ENCODE measurements around the gene PPM1L. TPM values are rescaled to one million over a fixed set of nuclear protein-coding genes. Genes with fewer than 3 reads are reported as not detected.

Gene PPM1L
- total and polyA plus RNA-seq, 2 donors (not counting 1 experiment from before 2014, with no cell fraction given): 1.1 to 12.0 TPM

DNA sequence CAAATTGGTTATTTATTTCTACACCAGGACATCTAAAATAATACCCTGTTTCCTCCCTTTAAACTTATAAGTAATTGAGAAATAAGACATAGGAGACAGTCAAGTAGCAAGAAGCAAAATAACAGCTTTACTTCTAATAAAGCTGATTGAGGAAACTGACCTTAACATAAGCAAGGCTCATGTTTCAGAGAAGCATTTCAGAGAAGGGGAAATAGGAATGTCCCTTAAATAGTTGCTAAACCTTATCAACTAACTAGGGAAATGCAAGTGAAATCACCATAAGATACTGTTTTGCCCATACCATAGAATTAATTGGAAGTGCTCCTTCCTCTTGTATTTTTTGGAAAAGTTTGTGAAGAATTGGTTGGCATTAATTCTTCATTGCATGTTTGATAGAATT, 264.2 kb downstream of the PPM1L start:
- no peak for TF ChIP-seq EZH2 (IDR thresholded peaks at IDR 0.05; ENCODE audit: borderline replicate concordance, insufficient read depth, low read depth, low read length, poor library complexity, severe bottlenecking)
- TF ChIP-seq, protein P1, sequence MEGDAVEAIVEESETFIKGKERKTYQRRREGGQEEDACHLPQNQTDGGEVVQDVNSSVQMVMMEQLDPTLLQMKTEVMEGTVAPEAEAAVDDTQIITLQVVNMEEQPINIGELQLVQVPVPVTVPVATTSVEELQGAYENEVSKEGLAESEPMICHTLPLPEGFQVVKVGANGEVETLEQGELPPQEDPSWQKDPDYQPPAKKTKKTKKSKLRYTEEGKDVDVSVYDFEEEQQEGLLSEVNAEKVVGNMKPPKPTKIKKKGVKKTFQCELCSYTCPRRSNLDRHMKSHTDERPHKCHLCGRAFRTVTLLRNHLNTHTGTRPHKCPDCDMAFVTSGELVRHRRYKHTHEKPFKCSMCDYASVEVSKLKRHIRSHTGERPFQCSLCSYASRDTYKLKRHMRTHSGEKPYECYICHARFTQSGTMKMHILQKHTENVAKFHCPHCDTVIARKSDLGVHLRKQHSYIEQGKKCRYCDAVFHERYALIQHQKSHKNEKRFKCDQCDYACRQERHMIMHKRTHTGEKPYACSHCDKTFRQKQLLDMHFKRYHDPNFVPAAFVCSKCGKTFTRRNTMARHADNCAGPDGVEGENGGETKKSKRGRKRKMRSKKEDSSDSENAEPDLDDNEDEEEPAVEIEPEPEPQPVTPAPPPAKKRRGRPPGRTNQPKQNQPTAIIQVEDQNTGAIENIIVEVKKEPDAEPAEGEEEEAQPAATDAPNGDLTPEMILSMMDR (IDR thresholded peaks at IDR 0.05): no peak
- H3K27me3 Mint-ChIP-seq: no peaks in the 10 kb centered on the region
- Histone ChIP-seq H3K27ac (ENCODE audit: low read length in 2 of 2) (no peak overlapping the region), H2AFZ (ENCODE audit: insufficient read depth, low read depth, low read length, poor library complexity, severe bottlenecking) (no peak overlapping the region), H3K79me2 (ENCODE audit: control insufficient read depth, insufficient read depth, low read length) (no peaks in the 10 kb centered on the region), H3K27me3 (replicated peaks in 1 of 4; ENCODE audit: control extremely low read depth in 1 of 4, control insufficient read depth in 3 of 4, insufficient read depth in 4 of 4, low read length in 3 of 4) (no peaks in the 10 kb centered on the region), H3K36me3 (replicated peaks in 1 of 2; ENCODE audit: control extremely low read depth in 1 of 2, control insufficient read depth in 1 of 2, extremely low read depth in 1 of 2, insufficient read depth in 2 of 2, low read length in 1 of 2) (no peaks in the 10 kb centered on the region), H3K9me3 (ENCODE audit: control extremely low read depth in 1 of 3, control insufficient read depth in 2 of 3, insufficient read depth in 1 of 3, low read length in 2 of 3) (peaks cover 3 to 14% (median 4%) of the 10 kb centered on the region in 3 donors), H4K20me1 (ENCODE audit: control insufficient read depth, insufficient read depth, low read length, poor library complexity, severe bottlenecking) (no peaks in the 10 kb centered on the region), H3K4me3 (ENCODE audit: control extremely low read depth in 1 of 5, extremely low read depth in 1 of 5, insufficient read depth in 1 of 5, low read depth in 2 of 5, low read length in 4 of 5) (no peak overlapping the region), H3K4me2 (replicated peaks; ENCODE audit: low read depth, low read length, poor library complexity, severe bottlenecking) (no peak overlapping the region), H3K4me1 (ENCODE audit: control insufficient read depth in 2 of 2, insufficient read depth in 2 of 2, low read length in 2 of 2) (no peaks in the 10 kb centered on the region), H3K9ac (ENCODE audit: low read length) (no peak overlapping the region)
- POLR2A ChIA-PET: no interaction called here
- ATAC-seq (ENCODE audit: low read depth) (no peak), DNase-seq (no peak)
- no peak overlapping the region for H3K27ac Mint-ChIP-seq
- H3K9me3 Mint-ChIP-seq (ENCODE audit: insufficient read depth): peaks cover 4% of the 10 kb centered on the region
- intact Hi-C loops (cut with micrococcal nuclease): no loop called here
- CTCF ChIA-PET: no interaction called here
- no peak overlapping the region for H3K4me3 Mint-ChIP-seq
- no peaks in the 10 kb centered on the region for H3K4me1 Mint-ChIP-seq

DNA sequence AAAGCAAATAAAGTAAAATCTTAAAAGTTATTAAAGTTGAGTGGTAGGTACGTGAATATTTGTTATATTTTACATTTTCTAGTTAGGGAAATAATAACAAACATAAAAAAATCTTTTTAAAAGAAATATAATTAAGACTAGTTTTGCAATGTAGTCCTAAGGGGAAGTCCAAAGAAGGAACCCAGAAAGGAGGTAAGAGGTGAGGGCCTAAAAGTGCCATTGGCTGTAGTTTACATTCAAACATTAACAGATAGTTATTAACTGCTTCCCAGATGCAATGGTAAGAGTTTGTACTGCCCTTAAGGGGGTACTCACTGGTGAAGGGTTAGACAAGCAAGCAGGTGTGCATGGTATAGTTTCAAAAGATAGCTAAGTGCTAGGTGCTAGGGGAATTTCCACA, 269.9 kb downstream of the PPM1L start:
- H3K4me3 ChIP-seq (ENCODE audit: control extremely low read depth in 1 of 5, extremely low read depth in 1 of 5, insufficient read depth in 1 of 5, low read depth in 2 of 5, low read length in 4 of 5): no peak overlapping the region
- ChIA-PET CTCF (no interaction called here), POLR2A (no interaction called here)
- no peaks in the 10 kb centered on the region for H3K4me1 Mint-ChIP-seq
- no peak overlapping the region for H3K4me3 Mint-ChIP-seq
- H3K9me3 ChIP-seq (ENCODE audit: control extremely low read depth in 1 of 3, control insufficient read depth in 2 of 3, insufficient read depth in 1 of 3, low read length in 2 of 3): peaks cover 3 to 14% (median 4%) of the 10 kb centered on the region in 3 donors
- no peak overlapping the region for H3K27ac ChIP-seq (ENCODE audit: low read length in 2 of 2)
- H3K36me3 ChIP-seq (replicated peaks in 1 of 2; ENCODE audit: control extremely low read depth in 1 of 2, control insufficient read depth in 1 of 2, extremely low read depth in 1 of 2, insufficient read depth in 2 of 2, low read length in 1 of 2): no peaks in the 10 kb centered on the region
- WGBS (ENCODE audit: insufficient coverage): no CpG with 5 or more reads among the region's 1 CpG
- no peak overlapping the region for H2AFZ ChIP-seq (ENCODE audit: insufficient read depth, low read depth, low read length, poor library complexity, severe bottlenecking)
- peaks cover 4% of the 10 kb centered on the region for H3K9me3 Mint-ChIP-seq (ENCODE audit: insufficient read depth)
- no peak overlapping the region for H3K9ac ChIP-seq (ENCODE audit: low read length)
- H3K27me3 ChIP-seq (replicated peaks in 1 of 4; ENCODE audit: control extremely low read depth in 1 of 4, control insufficient read depth in 3 of 4, insufficient read depth in 4 of 4, low read length in 3 of 4): no peaks in the 10 kb centered on the region
- H3K4me1 ChIP-seq (ENCODE audit: control insufficient read depth in 2 of 2, insufficient read depth in 2 of 2, low read length in 2 of 2): no peaks in the 10 kb centered on the region
- no peaks in the 10 kb centered on the region for H3K27me3 Mint-ChIP-seq
- H4K20me1 ChIP-seq (ENCODE audit: control insufficient read depth, insufficient read depth, low read length, poor library complexity, severe bottlenecking): no peaks in the 10 kb centered on the region
- no peaks in the 10 kb centered on the region for H3K79me2 ChIP-seq (ENCODE audit: control insufficient read depth, insufficient read depth, low read length)
- TF ChIP-seq EZH2 (IDR thresholded peaks at IDR 0.05; ENCODE audit: borderline replicate concordance, insufficient read depth, low read depth, low read length, poor library complexity, severe bottlenecking): no peak
- TF ChIP-seq, protein P1 (IDR thresholded peaks at IDR 0.05): no peak
- no peak overlapping the region for H3K4me2 ChIP-seq (replicated peaks; ENCODE audit: low read depth, low read length, poor library complexity, severe bottlenecking)
- no peak for ATAC-seq (ENCODE audit: low read depth)
- intact Hi-C loops (cut with micrococcal nuclease): no loop called here
- no peak overlapping the region for H3K27ac Mint-ChIP-seq
- DNase-seq: no peak

Data from B cell (primary cell).